ENCODE measurements around the gene NBPF15. TPM values are rescaled to one million over a fixed set of nuclear protein-coding genes. Genes with fewer than 3 reads are reported as not detected.
A peak's percentile ranks its signal among the peaks of the same experiment; 100 is the strongest.
"Not testable (repeated sequence)": the region's sequence is repeated elsewhere in the genome, so short reads cannot be mapped to it uniquely, and the experiment has no call there.

NBPF15 gene
- total and polyA plus RNA-seq, 9 of the 15 experiments (the other 6 are each of a cell fraction or from before 2014, with no cell fraction given), result 1.8 to 13.2 (median 6.0) TPM

DNA sequence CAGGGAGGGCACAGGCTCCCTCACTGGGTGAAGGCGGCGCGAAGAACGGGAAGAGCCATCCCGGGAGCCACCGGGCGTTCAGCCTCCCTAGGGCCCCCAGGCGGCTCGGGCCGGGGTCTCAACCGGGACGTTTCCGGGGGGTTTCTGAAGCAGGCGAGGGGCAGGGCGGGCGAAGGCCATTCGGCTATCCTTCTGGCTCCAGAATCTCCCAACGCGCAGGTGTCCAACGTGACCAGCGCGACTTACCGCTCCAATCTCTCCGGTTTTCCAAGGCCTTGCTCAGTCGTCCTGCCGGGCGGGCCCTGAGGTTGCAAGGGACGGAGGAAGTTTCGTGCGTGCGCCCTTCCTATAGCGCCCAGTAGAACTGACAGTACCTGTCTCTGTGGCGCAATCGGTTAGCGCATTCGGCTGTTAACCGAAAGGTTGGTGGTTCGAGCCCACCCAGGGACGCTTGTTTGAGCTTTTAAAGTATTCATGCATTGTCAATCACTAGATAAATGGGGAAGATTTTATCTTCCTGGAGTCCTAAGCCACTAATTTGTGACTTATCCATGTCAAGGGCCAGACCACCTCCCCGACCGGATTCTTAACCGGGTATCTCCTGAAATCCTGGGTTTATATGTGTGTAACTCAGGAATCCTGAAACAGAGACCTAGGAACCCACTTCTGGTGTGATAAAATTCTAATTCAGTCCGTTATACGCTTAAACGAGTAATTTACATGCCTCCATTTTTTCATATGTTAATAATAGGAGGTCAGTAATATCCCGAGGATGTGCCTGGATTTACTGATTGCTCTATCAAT is 42.4 kb downstream of the NBPF15 start (continued):
- peak; percentile 70 for TF ChIP-seq POLR3A (IDR thresholded peaks at IDR 0.05; ENCODE audit: borderline replicate concordance, extremely low read depth, insufficient read depth, insufficient read length)

DNA sequence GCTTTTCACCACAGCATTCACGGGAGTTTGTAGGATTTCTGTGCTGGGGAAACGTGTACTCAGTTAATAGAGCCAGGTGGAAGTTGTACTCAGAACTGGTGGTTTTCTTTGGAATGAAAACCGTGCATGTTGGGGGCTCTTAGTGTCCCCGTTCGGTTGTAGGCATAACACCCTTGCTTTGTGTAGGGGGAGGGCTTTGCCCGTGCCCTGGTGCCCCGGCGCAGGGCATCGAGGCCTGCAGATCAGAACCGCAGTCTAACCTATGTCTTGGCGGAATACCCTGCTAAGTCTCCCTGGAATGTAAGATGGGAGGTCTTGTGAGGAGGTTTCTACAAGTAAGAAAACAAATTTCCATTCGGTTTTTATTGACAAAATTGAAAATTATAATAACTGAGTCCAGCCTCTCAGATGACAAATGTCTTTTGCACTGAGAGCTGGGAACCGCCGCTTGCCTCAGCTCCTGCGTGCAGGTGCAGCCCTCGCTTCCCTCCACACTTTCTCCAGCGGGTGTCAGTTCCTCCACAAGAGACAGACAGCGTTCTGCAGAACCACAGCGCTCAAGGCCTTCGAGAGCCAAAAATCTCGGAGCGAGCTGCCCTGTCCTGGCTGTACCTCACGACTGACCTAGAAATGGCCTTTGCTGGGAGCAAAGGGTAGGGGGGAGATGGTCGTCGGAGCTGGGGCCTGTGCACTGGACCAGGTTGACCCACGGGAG is 47.9 kb downstream of the NBPF15 start:
- not testable (repeated sequence) for FAIRE-seq, ATAC-seq

More for the DNA sequence above, 47.9 kb downstream of the NBPF15 start:
- H4K20me1 ChIP-seq (replicated peaks; ENCODE audit: control insufficient read depth, insufficient read depth, low read length); intact Hi-C loops (cut with micrococcal nuclease); H3K9ac ChIP-seq (ENCODE audit: insufficient read depth in 1 of 2, low read depth in 2 of 2, low read length in 2 of 2); H3K79me2 ChIP-seq (ENCODE audit: control insufficient read depth, insufficient read depth, low read length); POLR2A ChIA-PET; H3K36me3 ChIP-seq (ENCODE audit: control insufficient read depth, insufficient read depth, low read length); H3K4me1 ChIP-seq (replicated peaks in 1 of 2; ENCODE audit: control insufficient read depth in 2 of 2, insufficient read depth in 2 of 2, low read length in 2 of 2); BruUV-seq (replicated peaks); CTCF ChIA-PET (ENCODE audit: low intra/inter-chr PET ratio); DNase-seq (ENCODE audit: extremely low read depth in 1 of 4, low spot score in 3 of 4); H3K9me3 ChIP-seq (replicated peaks; ENCODE audit: control insufficient read depth, insufficient read depth, low read depth, low read length); in situ Hi-C loops (cut with MboI); H3K9me1 ChIP-seq (ENCODE audit: control insufficient read depth, insufficient read depth, low read length); H3K27me3 ChIP-seq (ENCODE audit: control insufficient read depth in 2 of 2, insufficient read depth in 2 of 2, low read length in 2 of 2): not testable (repeated sequence)
- Histone ChIP-seq H3K4me3 (peak overlapping the region; percentile 23; the same call in 1 of the 2 replicates), H2AFZ (ENCODE audit: low read depth, low read length) (peak overlapping the region; percentile 48; the same call in 1 of the 2 replicates), H3K4me2 (ENCODE audit: insufficient read depth, low read length) (peak overlapping the region; percentile 49), H3K27ac (ENCODE audit: extremely low read depth, low read depth, low read length) (peak overlapping the region; percentile 63; the same call in 2 of the 3 replicates)
- 39% methylated on average over 5 of the region's 26 CpGs for WGBS (ENCODE audit: insufficient coverage, low coverage, missing lambda C conversion rate)

All from K562 (cell line).